GM19372 (cell line): ENCODE results near the gene MSH2.

Source experiments
- ATAC-seq: cut with Tn5 transposase; IDR thresholded peaks from one replicate; pipeline ENCODE4 v1.9.1; 2021; ENCODE audit warnings: mild to moderate bottlenecking, low read depth, moderate library complexity; ENCODE audit not compliant: unreplicated experiment

MSH2 gene

GRCh38 chr2:47504174-47504810 is 101.3 kb downstream of the MSH2 start:
- no peak for ATAC-seq

GRCh38 chr2:47506024-47506423 is 103.1 kb downstream of the MSH2 start:
- ATAC-seq = no peak

DNA sequence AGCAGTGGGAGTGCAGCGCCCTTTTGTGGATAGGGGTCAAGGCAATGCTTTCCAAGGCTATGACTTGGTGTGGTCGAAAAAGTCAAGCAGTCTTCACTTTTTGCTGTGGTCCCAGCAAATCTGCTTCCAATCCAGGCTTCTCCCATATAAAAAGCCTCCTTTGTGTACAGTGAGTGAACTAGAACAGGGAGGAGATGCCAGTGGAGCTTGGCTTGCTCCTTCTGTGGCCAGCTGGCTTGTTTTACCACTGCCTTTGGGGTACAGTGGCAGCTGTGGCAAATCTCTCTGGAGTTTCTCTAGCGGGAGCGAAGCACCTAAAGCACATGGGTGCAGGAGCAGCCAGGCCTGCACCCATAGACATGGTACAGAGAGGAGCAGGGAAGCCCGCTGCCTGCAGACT is 103.5 kb downstream of the MSH2 start:
- no peak for ATAC-seq

GRCh38 chr2:47508080-47508479 is 105.1 kb downstream of the MSH2 start:
- no peak for ATAC-seq

GRCh38 chr2:47508641-47509040 is 105.7 kb downstream of the MSH2 start:
- no peak for ATAC-seq

- ATAC-seq = no peak
These were observed 106.3 kb downstream of the MSH2 start for GRCh38 chr2:47509250-47509649.

DNA sequence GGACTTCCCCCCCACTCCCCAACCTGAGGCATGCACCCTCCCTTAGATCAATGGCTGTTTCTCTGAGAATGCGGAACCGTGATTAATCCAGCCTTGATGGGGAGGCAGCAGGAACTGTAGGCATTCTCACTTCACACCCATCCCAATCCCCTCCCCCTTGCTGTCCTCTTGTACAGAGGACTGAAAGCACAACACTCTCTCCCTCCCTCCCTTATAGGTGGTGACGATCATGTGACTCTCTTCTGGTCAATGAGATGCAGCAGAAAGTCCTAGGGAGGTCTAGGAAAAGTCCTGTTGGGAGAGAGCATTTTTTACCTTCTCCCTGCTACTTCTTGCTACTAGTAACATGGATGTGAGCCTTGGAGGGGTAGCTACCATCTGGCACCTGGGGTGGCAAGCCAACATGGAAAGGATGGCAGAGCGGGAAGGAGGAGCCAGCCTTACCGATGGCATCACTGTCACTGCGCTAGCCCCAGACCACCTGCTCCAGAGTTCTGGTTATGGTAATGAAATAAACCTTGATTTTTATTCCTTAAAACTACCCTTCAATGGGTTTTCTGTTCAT is 106.9 kb downstream of the MSH2 start:
- ATAC-seq = no peak

DNA sequence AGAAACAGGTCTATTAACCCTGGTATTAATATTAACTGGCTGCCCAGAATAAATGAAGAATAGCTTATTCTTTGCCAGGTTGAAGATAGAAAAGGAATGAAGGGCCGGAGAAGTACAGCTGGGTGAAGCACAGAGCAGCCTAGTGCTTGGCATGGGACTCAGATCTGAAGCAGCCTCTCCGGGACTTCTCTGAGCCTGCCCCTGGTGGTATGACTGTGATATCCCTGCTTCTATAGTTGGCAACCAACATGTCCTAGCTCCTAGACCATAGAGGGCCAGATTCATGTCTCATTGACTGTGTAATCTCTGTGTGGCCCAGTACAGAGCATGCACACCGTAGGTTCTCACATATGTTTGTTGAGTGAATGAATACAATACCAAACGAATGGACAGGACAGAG is 107.8 kb downstream of the MSH2 start:
- ATAC-seq = no peak

- ATAC-seq = no peak
These were observed 109.7 kb downstream of the MSH2 start for GRCh38 chr2:47512581-47513083.

GRCh38 chr2:47513981-47514520 is 111.1 kb downstream of the MSH2 start:
- ATAC-seq = no peak

DNA sequence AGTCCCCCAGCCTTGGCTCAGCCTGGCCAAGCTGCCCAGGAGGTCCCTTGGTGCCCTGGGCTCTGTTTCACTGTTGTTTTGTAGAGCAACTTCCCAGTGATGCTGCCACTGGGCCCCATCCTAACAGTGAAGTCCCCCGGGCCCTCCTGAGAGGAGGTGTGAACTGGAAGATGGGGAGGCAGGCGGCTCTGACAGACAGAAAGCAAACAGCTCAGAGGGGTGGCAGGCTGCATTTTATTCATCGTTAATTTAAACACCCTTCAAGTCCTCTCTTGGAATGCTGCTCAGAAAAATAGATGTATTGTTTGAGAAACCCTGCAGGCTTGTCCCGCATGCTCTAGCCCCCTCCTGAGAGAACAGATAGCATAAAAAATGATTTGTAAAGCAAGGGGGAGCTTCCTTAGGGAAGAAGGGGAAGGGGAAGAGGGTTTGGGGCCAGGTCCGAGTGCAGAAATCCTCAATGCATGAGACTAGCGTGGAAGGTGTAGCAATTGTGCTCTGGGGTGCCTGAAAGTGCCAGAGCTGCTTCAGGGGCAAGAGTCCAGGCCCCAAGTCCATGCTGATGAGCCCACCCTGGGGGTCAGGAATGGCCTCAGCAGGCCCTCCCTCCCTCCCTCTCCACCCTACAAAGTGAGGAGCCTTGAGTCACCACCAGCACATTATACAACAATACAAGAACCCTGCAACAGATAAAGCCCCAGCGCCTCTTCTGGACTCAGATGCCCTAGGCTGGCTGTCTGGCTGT is 113.6 kb downstream of the MSH2 start:
- ATAC-seq = no peak

DNA sequence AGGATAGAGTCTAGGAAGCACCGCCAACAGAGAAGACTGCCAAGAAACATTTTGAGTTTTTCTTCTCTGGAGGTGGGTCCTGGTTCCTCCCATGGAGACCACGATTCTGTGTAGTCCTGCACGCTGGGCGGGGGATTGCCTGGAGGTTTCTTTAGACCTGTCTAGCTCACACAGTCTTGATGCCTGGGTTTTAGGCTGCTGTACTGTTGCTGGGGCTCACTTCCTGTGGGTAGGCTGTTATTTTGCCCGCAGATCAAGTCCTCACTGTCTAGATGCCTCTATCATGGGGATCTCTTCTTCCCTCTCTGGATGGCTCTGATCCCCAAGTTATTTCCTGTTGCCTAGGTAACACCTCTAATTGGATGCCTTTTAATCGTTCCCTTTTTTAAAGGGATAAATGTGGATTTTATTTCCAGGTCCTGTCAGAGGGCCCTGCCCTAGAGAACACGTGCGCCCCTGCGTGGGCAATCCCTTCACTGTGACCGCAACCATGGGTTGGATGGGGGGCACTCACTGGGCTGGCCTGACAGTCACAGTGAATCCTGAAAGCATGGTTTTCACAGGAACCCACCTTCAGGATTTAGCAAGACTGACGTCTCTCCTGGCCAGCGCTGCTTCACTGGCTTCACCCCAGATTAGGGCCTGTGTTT is 115.7 kb downstream of the MSH2 start:
- ATAC-seq = no peak

GRCh38 chr2:47519147-47519537 is 116.2 kb downstream of the MSH2 start:
- ATAC-seq = no peak

DNA sequence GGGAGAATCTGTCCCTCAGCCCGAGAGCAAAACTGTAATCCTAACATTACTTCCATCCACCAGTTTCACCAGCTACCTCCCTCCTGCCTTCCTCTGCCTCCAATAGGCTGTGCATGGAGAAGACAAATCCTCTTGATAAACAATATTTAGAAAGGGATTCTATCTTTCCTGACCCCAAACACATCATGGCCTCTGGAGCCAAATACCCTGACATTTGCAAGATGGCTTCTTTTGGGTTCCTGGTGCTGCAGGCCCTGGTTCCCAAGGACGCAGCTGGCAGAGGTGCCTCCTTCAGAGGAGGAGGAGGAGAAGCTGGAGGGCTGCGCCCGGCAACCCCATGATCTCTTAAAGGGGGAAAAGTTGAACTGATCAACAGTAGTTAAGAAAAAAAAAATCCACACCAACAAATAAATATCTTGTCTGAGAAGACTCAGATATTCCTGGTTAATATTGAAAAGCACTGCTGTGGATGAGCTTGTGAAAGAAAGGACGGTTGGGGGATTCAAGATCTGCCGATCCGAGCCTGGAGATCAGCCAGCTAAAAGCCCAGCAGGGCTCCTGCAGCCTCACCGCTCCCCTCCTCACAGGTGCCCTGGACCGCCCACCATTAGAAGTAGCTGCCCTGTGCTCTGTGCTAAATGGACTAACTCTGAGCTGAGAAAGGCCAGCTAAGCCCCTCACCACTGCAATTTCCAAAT is 116.8 kb downstream of the MSH2 start:
- ATAC-seq = no peak

GRCh38 chr2:47520302-47520630 is 117.3 kb downstream of the MSH2 start:
- no peak for ATAC-seq

DNA sequence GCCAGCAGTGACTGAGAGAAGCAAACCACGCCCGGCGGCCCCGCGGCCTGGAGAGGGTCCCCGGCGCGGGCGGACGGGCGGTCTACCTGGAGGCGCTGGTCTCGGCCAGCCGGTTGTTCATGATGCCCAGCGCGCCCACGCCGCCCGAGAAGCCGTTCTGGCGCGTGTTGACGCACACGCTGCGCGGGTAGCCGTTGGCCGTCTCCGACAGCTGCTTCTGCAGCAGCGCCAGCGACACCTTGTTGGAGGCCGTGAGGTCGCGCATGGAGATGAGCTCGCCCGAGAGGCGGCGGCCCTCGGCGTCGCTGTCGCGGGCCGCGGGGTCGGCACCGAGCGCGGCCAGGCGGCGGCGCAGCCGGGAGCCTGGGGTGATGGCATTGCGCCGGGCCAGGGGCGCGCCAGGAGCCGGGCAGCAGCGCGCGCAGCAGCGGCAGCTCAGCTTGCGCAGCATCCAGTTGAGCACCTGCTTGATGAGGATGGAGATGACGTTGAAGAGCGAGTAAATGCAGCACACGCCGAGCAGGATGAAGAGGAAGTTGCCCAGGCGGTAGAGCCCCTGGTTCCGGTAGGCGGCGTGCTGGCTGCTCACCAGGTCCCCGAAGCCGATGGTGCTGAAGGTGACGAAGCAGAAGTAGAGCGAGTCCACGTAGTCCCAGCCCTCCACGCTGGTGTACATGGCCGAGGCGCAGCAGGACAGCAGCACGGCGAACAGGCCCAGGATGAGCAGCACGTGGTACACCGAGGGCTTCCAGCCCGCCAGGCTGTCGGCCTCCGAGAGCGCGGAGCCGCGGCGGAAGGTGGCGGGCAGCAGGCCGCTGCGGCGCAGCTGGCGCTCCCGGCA is 118.1 kb downstream of the MSH2 start:
- peak; percentile 80 for ATAC-seq

DNA sequence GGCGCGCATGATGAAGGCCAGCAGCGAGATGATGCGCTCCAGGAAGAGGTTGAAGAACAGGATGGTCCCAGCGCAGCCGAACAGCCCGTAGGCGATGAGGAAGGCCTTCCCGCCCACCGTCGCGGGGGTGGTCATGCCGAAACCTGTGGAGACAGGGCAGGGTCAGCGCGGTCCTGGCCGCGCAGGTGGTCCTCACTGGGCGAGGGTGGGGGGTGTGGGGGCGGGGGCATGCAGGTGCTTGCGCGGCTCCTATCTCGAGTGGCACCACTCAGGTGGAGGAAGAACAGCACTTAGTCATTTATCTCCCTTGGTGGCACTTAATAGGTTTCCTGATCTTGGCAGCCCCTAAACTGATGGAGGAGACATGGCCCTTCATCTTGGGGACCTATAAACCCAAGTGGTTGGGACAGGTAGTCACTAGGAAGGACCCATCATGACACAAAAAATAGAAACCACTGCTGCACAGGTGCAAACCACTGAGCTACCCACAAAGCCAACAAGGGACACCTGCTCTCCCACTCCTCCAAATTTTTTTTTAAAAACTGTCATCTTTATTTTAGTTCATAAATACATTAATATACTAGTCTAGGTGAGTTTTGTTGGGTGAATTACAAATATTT is 118.8 kb downstream of the MSH2 start:
- no peak for ATAC-seq

DNA sequence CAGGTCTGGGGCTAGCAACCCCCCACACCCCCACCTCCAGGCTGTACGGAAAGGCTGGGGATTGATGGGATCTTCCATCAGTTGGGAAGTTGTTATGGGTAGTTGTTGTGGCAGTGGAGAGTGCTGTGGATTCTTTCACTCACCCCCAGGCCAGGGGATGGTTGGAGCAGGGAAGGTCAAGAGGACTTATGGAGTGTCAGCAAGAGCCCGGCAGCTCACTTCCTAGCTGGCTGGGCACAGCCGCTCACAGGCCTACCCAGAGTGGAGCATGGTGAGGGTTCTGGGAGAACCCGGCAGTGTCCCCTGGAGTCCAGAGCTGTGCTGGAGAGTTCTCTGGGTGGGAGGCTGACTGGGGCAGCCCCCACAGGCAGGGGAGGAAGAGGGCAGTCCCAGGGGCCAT is 122.2 kb downstream of the MSH2 start:
- ATAC-seq = no peak

DNA sequence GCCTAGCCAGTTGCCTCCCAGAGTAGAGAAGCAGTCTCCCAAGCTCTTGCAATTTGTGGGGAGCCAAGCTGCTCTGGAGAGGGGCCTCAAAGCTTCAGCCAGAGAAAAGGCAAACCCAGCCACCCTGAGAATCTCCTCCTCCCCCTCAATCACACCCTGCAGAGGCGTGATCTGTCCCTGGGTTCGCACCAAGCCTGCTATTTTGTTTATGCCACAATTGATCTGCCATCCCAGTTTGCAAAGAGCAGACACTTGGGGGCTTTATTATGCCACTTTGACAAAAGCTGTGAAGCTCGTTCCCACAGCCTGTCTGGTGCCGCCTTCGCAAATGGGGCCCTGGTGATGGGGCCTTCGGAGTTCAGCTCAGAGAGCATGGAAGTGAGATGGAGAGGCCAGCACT is 125.5 kb downstream of the MSH2 start:
- ATAC-seq = no peak
